Heart left ventricle (tissue), 13 donors: ENCODE results near the gene ALAS1.

Source experiments
- CTCF ChIP-seq, 12 donors: fragments of 200-600 bp; sonication (generic) in 4 of 12; IDR thresholded peaks; one replicate each; pipeline versions ENCODE4 v1.5.0 to v1.8.0; 2018 to 2022; ENCODE audit warnings: antibody characterized with exemption in 12 of 12, mild to moderate bottlenecking in 5 of 12
- POLR2A ChIP-seq, 2 donors: fragments of 450-650 bp; IDR thresholded peaks; one replicate each; pipeline ENCODE4 v1.6.1; 2017; ENCODE audit warnings: antibody characterized with exemption in 2 of 2, mild to moderate bottlenecking in 2 of 2, moderate library complexity in 2 of 2
- donor health status: ischemic (EF 13 %, LVEDD 7.1; RV severe dilation, severe dysfunction).
- donor health status: DM: no; HTN: yes; CAD: no.
- donor health status: DM: no; HTN: no; CAD: no.
- donor health status: ischemic (EF 25% LVEDD 6.9; RV normal size, moderate dysfunction).
- donor health status: ischemic (EF 25% LVEDD 5.7; RV mildly dilated, moderate dysfunction).
- donor health status: ischemic (EF 35%, LVEDD 5.7; RV mildly dilated, moderate dysfunction).
- donor health status: nonischemic (EF 11% LVEDD 7.7; RV severe dilation, severe dysfunction).
- donor health status: DM: yes; HTN: yes; CAD: no.
- donor health status: PGD.
- donor health status: ischemic (EF 29% LVEDD 5.4; RV normal size, mild dysfunction).
- donor health status: nonischemic (EF 23%, LVEDD 6.1; RV moderate dilation, normal function).

GRCh38 chr3:52153389-52154096, 44.4 kb upstream of the ALAS1 start:
- TF ChIP-seq CTCF (IDR thresholded peaks at IDR 0.05): no peak
- TF ChIP-seq POLR2A (IDR thresholded peaks at IDR 0.05): no peak
